ENCODE data around the gene TANC2.

The TANC2 gene
- total RNA-seq, result 3.1 to 33.6 (median 22.2) reads per million in 3 experiments

GRCh38 chr17:62965686-62966425 lies at the start of gene TANC2:
TANC2 (plus strand) TSS chr17:62966235; CDS start chr17:63009560, 43,325 bp downstream.
- DNase-seq, result peak; percentile 85

GRCh38 chr17:62916684-62917571 lies 49.1 kb upstream of the TANC2 start:
- no peak for DNase-seq

- no peak for DNase-seq
These were observed 46.6 kb upstream of the TANC2 start for GRCh38 chr17:62919388-62919787.

GRCh38 chr17:62920300-62920699 lies 45.7 kb upstream of the TANC2 start:
- no peak for DNase-seq

GRCh38 chr17:62921817-62922216 lies 44.2 kb upstream of the TANC2 start:
- DNase-seq, result no peak

GRCh38 chr17:62923258-62924150 lies 42.5 kb upstream of the TANC2 start:
- DNase-seq, result no peak

- DNase-seq, result no peak
These were observed 40.7 kb upstream of the TANC2 start for GRCh38 chr17:62925267-62925836.

GRCh38 chr17:62927083-62927482 lies 39.0 kb upstream of the TANC2 start:
- no peak for DNase-seq

GRCh38 chr17:62929320-62929719 lies 36.7 kb upstream of the TANC2 start:
- no peak for DNase-seq

GRCh38 chr17:62931101-62931500 lies 34.9 kb upstream of the TANC2 start:
- no peak for DNase-seq

- no peak for DNase-seq
These were observed 32.3 kb upstream of the TANC2 start for GRCh38 chr17:62933501-62934385.

GRCh38 chr17:62935098-62935497 lies 30.9 kb upstream of the TANC2 start:
- no peak for DNase-seq

GRCh38 chr17:62935523-62935922 lies 30.5 kb upstream of the TANC2 start:
- DNase-seq, result no peak

GRCh38 chr17:62937606-62938005 lies 28.4 kb upstream of the TANC2 start:
- DNase-seq, result no peak

GRCh38 chr17:62941358-62941991 lies 24.6 kb upstream of the TANC2 start:
- DNase-seq, result no peak

GRCh38 chr17:62948370-62948769 lies 17.7 kb upstream of the TANC2 start:
- no peak for DNase-seq

GRCh38 chr17:62949036-62949435 lies 17.0 kb upstream of the TANC2 start:
- no peak for DNase-seq

- no peak for DNase-seq
These were observed 16.0 kb upstream of the TANC2 start for GRCh38 chr17:62950067-62950466.

GRCh38 chr17:62955841-62956352 lies 10.1 kb upstream of the TANC2 start:
- DNase-seq, result no peak

GRCh38 chr17:62963296-62963695 lies 2.7 kb upstream of the TANC2 start:
- DNase-seq, result no peak

- DNase-seq, result no peak
These were observed 1.5 kb upstream of the TANC2 start for GRCh38 chr17:62964506-62964905.

Data from central memory CD4-positive, alpha-beta T cell (primary cell).